NOMO-1 treated with DMSO at 0.1 percent for 48 hours (cell line): ENCODE measurements around the gene ETFA.
"Not testable (repeated sequence)": the region's sequence is repeated elsewhere in the genome, so short reads cannot be mapped to it uniquely, and the experiment has no call there.

Experiments used
- DNase-seq: peaks from one replicate; lab custom pipeline; 2025; ENCODE audit not compliant: unreplicated experiment; lab: John Stamatoyannopoulos, UW

Gene ETFA

GRCh38 chr15:76327191-76328105 lies 16.2 kb upstream of the ETFA start:
- DNase-seq = no peak

- DNase-seq = no peak
Measured at GRCh38 chr15:76325704-76326103, 14.4 kb upstream of the ETFA start.

GRCh38 chr15:76324066-76324465 lies 12.8 kb upstream of the ETFA start:
- DNase-seq = no peak

- no peak for DNase-seq
Measured at GRCh38 chr15:76321602-76322001, 10.3 kb upstream of the ETFA start.

- DNase-seq = no peak
Measured at GRCh38 chr15:76321171-76321570, 9.9 kb upstream of the ETFA start.

GRCh38 chr15:76320012-76320411 lies 8.7 kb upstream of the ETFA start:
- DNase-seq = no peak

- no peak for DNase-seq
Measured at GRCh38 chr15:76313731-76314130, 2.5 kb upstream of the ETFA start.

- not testable (repeated sequence) for DNase-seq
Measured at GRCh38 chr15:76313175-76313567, 1.9 kb upstream of the ETFA start.

GRCh38 chr15:76312540-76313174 lies 1.4 kb upstream of the ETFA start:
- DNase-seq = no peak

- peak; percentile 42 for DNase-seq
Measured at GRCh38 chr15:76310475-76311099, 682 bp downstream of the ETFA start.

- DNase-seq = no peak
Measured at GRCh38 chr15:76309601-76310330, 1.5 kb downstream of the ETFA start.

- no peak for DNase-seq
Measured at GRCh38 chr15:76303909-76304308, 7.4 kb downstream of the ETFA start.

GRCh38 chr15:76299786-76300185 lies 11.5 kb downstream of the ETFA start:
- peak; percentile 69 for DNase-seq

GRCh38 chr15:76298986-76299385 lies 12.3 kb downstream of the ETFA start:
- no peak for DNase-seq

- DNase-seq = not testable (repeated sequence)
Measured at GRCh38 chr15:76297951-76298350, 13.3 kb downstream of the ETFA start.

GRCh38 chr15:76296849-76297248 lies 14.4 kb downstream of the ETFA start:
- no peak for DNase-seq

GRCh38 chr15:76294463-76294862 lies 16.8 kb downstream of the ETFA start:
- DNase-seq = not testable (repeated sequence)

- DNase-seq = peak; percentile 9
Measured at GRCh38 chr15:76293361-76293760, 17.9 kb downstream of the ETFA start.

GRCh38 chr15:76289582-76289981 lies 21.7 kb downstream of the ETFA start:
- no peak for DNase-seq

GRCh38 chr15:76286271-76286879 lies 24.9 kb downstream of the ETFA start:
- DNase-seq = no peak
